Renal cortical epithelial cell (primary cell): ENCODE measurements around the gene SMOC2. TPM values are rescaled to one million over a fixed set of nuclear protein-coding genes. Genes with fewer than 3 reads are reported as not detected.

Experiments
- DNase-seq: peaks from one replicate; pipeline ENCODE4 v3.0.0-alpha.2; 2011; ENCODE audit warnings: low read depth
- total RNA-seq: library from RNA; depleted of rRNA; stranded (reverse); fragments of >200 nt; gene quantifications from 2 replicates; pipeline ENCODE4 v1.2.3, GENCODE V29; 2014

The SMOC2 gene
- total RNA-seq = 0.10 and 0.35 TPM in 2 replicates

GRCh38 chr6:168440520-168441433 lies at the start of gene SMOC2:
Gene SMOC2, plus strand, starts transcription at chr6:168441184. Its CDS starts 187 bp downstream, at chr6:168441371.
- DNase-seq = no peak

GRCh38 chr6:168393126-168393870 lies 47.7 kb upstream of the SMOC2 start:
- DNase-seq = no peak

- no peak for DNase-seq
Observed at GRCh38 chr6:168394606-168395005, 46.4 kb upstream of the SMOC2 start.

GRCh38 chr6:168395983-168396382 lies 45.0 kb upstream of the SMOC2 start:
- DNase-seq = no peak

- no peak for DNase-seq
Observed at GRCh38 chr6:168396561-168396960, 44.4 kb upstream of the SMOC2 start.

- no peak for DNase-seq
Observed at GRCh38 chr6:168397012-168397411, 44.0 kb upstream of the SMOC2 start.

- no peak for DNase-seq
Observed at GRCh38 chr6:168400037-168400436, 40.9 kb upstream of the SMOC2 start.

GRCh38 chr6:168403370-168404005 lies 37.5 kb upstream of the SMOC2 start:
- no peak for DNase-seq

- no peak for DNase-seq
Observed at GRCh38 chr6:168404560-168404959, 36.4 kb upstream of the SMOC2 start.

GRCh38 chr6:168407842-168408241 lies 33.1 kb upstream of the SMOC2 start:
- no peak for DNase-seq

- DNase-seq = no peak
Observed at GRCh38 chr6:168408504-168409136, 32.4 kb upstream of the SMOC2 start.

- DNase-seq = no peak
Observed at GRCh38 chr6:168410035-168410434, 30.9 kb upstream of the SMOC2 start.

- DNase-seq = no peak
Observed at GRCh38 chr6:168410554-168411011, 30.4 kb upstream of the SMOC2 start.

- DNase-seq = no peak
Observed at GRCh38 chr6:168411130-168411529, 29.9 kb upstream of the SMOC2 start.

GRCh38 chr6:168411793-168412192 lies 29.2 kb upstream of the SMOC2 start:
- no peak for DNase-seq

- DNase-seq = no peak
Observed at GRCh38 chr6:168412456-168412855, 28.5 kb upstream of the SMOC2 start.

GRCh38 chr6:168413018-168413720 lies 27.8 kb upstream of the SMOC2 start:
- DNase-seq = no peak

- DNase-seq = no peak
Observed at GRCh38 chr6:168413856-168414255, 27.1 kb upstream of the SMOC2 start.

GRCh38 chr6:168414336-168415097 lies 26.5 kb upstream of the SMOC2 start:
- no peak for DNase-seq
